HPDE6-E6E7 (cell line): ENCODE data around the gene DMD.

Experiments used
- DNase-seq: peaks from one replicate; pipeline ENCODE4 v3.0.0; 2011; ENCODE audit warnings: missing footprints; ENCODE audit errors: extremely low spot score

The DMD gene

GRCh38 chrX:31186693-31187338 lies 2024.5 kb downstream of the DMD start:
- no peak for DNase-seq

- DNase-seq, result no peak
These were observed 2025.5 kb downstream of the DMD start for GRCh38 chrX:31185884-31186283.

DNA sequence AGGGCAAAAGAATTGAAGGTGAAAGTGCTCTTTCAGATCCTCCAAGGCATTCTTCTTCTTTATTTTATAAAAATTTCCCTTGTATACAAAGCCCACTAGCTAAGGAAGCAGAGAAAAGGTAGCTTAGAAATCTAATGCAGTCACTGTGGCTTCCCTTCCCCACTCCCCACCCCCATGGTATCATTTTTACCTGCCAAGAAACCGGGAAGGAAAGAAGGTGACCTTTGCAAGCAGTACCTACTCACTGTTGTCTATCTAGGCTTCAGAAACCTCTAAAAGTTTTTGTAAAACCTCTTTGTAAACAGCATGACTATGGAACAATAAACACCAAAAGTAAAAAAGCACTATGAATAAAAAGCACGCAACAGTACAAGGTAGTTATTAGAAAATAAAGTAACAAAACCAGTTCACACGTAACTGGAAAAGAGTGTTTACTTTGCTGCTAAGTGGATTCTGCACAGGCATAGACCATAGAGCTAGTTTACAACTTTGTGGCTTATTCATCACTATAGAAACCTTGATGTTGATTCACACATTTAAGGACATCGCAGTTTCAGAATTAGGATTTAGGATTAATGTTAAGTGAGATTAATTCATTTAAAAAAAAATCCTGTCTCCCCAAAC lies 2029.9 kb downstream of the DMD start:
- no peak for DNase-seq

DNA sequence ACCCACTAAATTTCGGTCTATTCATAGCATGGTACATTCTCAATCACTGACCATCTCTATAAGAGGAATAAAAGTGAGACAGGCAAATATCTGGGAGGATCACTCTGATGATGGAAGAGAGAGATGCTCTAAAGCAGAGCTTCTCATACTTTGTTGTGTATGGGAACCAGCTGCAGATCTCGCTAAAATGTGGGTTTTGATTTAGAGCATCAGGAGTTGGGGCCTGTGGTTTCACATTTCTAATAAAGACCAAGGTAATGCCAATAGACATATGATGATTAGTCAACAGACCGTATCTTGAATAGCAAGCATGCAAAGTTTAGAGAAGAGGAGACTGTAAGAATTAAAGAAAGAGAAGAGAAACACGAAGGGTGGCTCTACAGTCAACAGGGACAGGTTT lies 2032.1 kb downstream of the DMD start:
- no peak for DNase-seq

DNA sequence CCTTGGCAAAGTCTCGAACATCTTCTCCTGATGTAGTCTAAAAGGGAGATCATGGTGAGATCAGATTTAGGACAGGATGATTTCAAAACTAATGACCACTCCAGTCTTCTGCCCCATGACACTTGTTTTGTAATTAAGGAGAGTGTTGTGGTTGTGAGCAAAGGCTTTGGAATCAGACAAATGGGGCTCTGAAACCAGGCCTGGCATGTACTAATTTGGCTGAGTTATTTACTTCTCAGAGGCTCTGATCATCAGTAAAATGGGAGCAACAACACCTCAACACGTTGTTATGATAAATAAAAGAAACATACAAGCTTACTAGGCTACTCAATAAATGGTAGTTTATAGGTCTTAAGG lies 2032.6 kb downstream of the DMD start:
- DNase-seq, result no peak

DNA sequence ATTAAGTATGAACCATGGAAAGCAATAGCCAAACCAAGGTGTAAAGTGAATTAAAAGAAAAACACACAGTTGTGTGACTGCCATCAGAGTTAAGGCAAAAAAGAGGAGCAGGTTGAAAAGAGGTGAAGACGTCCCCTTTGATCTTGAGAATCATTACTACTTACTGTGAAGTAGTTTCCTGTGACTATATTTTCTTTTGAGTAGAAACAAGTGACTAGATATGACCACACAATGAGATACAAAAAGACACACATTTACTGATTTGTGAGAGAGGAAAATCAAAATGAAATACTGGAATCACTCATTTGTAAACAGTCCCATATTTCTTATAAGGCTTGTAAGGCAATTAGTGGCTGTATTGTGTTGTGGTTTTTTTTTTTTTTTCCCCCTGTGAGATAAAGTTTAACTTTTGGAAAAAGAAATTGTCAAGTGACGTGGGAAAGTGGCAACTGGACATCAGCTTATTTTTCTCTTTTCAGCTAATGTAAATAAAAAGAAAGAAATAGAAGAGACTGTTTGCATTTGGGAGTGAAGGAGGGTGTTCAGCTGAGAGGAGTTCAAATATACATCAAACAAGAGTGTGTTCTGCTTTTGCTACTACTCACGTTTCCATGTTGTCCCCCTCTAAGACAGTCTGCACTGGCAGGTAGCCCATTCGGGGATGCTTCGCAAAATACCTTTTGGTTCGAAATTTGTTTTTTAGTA lies 2033.1 kb downstream of the DMD start:
- no peak for DNase-seq

- no peak for DNase-seq
These were observed 2040.6 kb downstream of the DMD start for GRCh38 chrX:31170792-31171191.

- no peak for DNase-seq
These were observed 2042.8 kb downstream of the DMD start for GRCh38 chrX:31168551-31168950.

DNA sequence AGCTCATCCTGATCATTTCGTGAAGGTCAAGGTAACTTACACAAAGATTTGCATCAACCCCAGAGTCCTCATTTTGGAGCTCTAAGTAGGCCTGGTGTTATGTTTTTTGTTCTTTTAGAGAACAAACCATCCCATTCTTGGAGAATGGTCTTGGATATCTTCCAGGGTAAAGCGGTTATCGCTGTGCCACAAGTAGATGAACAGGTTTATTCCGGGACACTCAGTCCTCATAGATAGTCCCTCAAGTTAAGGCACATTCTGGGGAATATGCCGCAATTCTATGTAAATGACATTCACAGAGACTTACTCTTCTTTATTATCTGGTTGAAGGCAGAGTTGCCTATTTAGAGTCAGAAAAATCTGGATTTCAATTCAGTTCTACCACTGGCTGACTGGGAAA lies 2044.5 kb downstream of the DMD start:
- no peak for DNase-seq

GRCh38 chrX:31166416-31166815 lies 2044.9 kb downstream of the DMD start:
- DNase-seq, result no peak

GRCh38 chrX:31165241-31166035 lies 2045.9 kb downstream of the DMD start:
- DNase-seq, result no peak

DNA sequence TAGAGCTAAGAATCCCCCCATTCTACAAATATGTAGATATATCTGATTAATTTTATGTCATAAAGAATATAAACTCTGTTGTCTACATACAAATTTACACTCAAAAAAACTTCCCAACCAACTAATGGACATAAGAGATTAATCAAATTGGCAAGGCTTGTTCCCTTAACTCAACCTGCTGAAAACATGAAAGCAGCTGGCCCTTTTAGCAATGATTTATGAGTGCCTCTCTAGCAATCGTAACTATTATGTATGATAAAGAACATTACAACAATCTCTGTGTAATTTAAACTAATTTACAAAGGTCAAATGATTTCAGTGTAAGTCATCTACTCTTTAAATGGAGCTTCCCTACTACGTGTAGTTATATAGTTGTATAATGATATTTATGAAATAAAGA lies 2056.4 kb downstream of the DMD start:
- DNase-seq, result no peak

DNA sequence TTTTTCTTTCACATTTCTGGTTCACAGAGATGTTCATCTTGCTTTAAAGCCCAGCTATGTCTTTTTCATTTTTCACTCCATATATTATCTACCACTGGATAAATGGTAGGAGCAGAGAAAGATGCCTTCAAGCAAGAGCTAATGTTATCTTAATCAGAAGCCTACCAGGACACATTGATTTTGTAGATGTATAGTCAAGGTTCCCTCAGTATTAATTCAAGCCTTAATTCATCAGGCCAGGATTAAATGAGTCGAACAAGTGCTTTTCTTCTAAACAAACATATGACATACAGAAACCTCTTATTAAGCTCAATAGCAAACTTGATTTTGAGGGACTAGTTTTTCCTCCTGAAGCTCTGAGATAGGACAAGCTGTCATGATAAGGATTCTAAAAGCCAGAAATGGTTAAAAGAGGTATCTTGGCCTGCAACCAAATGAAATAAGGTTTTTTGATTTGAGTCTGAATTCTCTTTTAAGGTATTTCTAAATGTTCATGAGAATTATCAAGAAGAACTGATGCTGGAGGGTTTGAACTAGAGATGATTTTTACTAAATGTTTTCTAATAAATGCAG lies 2057.8 kb downstream of the DMD start:
- no peak for DNase-seq

GRCh38 chrX:31147175-31147574 lies 2064.2 kb downstream of the DMD start:
- no peak for DNase-seq

- no peak for DNase-seq
These were observed 2071.4 kb downstream of the DMD start for GRCh38 chrX:31139961-31140360.

GRCh38 chrX:31138124-31138523 lies 2073.2 kb downstream of the DMD start:
- DNase-seq, result no peak

DNA sequence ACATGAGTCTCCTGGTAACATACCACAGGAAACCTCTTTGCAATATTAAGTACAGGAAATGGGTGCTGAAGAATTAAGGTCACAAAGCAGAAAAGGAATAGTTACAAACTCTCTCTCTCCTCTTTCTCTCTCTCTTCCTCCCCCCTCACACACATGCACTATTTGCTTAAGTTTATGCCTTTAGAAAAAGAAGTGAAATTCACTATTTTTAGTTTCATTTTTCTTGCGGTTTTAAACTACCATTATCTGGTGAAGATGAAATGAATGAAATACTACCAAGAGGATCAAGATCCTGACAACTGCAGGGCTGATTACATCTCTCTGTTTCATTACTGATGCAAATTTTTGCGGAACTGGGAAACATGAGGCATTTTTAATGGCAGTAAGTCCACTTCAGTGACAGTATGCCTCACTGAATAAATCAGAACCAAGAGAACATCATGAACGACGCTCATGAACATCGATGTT lies 2075.2 kb downstream of the DMD start:
- DNase-seq, result no peak

- no peak for DNase-seq
These were observed 2078.5 kb downstream of the DMD start for GRCh38 chrX:31132821-31133241.

DNA sequence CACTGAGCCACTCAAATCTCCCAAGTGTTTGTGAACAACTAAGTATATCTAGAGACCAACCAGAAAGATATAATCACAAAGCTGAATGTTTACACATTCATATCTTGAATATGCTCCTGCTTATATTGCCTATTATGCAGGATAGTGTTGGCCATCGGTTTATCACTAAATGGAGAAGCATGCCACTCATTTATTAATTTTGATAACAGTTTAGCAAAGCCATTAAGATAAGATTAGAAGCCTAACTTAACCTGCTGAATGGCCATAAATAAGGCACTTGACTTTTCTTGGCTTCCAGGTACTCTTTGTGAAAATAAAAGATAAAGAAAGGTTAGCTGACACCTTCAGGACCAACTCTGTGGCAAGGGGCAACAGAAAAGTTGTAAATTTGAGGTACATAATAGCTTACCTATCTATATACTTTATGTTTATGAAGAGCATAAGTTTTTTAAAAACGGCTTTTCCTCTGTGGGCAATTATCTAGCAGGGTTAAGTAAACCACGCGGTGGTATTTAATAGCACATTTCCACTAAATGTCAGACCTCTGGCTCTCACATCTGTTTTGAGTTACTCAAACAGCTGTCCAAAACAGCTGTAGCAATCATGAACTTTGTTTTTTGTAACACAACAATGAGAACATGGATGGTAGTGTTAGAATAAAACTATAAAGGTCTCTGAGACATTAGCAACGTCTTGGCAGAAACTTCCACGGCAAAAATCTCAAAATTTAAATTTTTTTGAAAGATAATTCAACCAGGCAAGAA lies 2080.7 kb downstream of the DMD start:
- no peak for DNase-seq

DNA sequence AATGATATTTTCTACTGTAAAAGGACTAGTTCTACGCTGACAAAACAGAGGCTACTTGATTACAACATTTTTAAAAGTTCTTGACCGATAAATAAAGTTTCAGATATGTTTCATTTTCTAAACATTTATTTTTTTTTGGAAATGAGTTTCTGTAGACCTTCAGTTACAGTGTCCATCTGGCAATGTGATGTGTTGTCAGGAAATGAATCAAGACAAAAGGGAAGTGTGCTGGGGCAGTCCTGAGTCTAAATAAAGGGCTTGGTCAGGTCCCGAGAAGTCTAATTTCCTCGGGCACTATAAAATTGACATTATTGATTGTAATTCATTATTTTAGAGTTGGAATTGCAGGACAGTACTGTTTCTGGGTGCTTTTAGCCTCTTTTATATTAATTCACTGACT lies 2082.5 kb downstream of the DMD start:
- DNase-seq, result no peak

- no peak for DNase-seq
These were observed 2083.6 kb downstream of the DMD start for GRCh38 chrX:31127716-31128115.
